ENCODE measurements around the gene STOML3. TPM values are rescaled to one million over a fixed set of nuclear protein-coding genes. Genes with fewer than 3 reads are reported as not detected.

Gene STOML3
- total RNA-seq, 2 experiments from 2014 or later, result not detected

DNA sequence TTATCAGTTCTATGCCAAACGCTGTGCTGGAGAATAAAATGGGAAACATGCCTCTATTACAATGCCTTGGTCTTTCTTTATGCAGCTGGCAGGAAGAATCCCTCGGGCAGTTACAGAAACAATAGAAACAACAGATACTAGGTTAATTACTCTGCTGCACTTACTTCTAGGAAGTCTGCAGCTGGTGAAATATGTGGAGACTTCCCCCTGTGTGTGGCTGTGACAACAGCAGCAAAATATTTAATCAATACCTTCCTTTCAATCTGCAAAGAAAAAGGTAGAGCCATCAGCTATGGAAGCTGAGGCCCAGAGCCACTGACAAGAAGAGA, 9.9 kb downstream of the STOML3 start:
- Mint-ChIP-seq H3K36me3 (ENCODE audit: low read depth) (no peaks in the 10 kb centered on the region), H3K9me3 (ENCODE audit: insufficient read depth) (no peaks in the 10 kb centered on the region), H3K27me3 (ENCODE audit: low read depth) (peaks cover 9% of the 10 kb centered on the region), H3K27ac (no peak overlapping the region), H3K4me1 (ENCODE audit: low read depth) (no peaks in the 10 kb centered on the region), H3K4me3 (no peak overlapping the region)
- ATAC-seq, result no peak
- DNase-seq, result no peak
- POLR2A ChIA-PET, result no interaction called here
- CTCF ChIA-PET, result no interaction called here

DNA sequence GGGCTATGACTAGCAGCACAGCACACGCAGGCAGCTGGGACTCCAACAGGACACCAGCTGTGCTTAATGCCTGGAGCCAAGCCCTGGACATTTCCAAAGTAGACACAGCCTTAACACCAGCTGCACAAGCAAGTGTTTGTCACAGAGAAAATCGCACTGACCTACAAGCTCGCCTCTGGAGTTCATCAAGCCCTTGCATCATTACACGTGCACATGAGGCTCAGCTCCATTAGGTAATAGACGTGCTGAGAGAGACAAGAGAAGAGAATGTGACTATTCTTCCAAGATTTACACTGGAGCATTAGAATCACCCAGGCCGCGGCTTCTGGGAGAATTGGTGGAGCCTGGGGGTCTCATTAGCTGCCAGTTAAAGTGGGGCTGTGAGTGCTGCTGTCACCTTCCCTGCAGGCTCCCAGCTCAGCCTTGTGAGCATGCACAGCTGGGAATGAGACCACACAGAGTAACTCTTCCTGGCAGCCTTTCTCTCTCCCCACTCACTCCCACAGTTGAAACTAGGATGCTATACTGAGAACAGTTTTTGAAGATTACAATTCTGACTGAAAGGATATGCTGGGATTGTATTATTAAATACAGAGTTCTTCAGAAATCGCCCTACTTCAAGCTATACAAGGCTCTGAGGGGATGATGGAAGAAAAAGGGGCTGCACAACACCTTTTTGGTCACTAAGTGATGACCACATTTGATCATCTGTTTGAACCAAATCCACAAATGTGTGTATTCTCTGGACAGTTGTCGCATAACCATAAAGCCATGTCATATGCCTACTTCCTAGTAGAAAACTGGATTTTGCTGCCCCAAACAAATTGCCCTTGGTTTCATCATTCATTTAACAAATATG, 10.5 kb downstream of the STOML3 start:
- no peaks in the 10 kb centered on the region for H3K9me3 Mint-ChIP-seq (ENCODE audit: insufficient read depth)
- H3K27ac Mint-ChIP-seq, result no peak overlapping the region
- no peak overlapping the region for H3K4me3 Mint-ChIP-seq
- H3K4me1 Mint-ChIP-seq (ENCODE audit: low read depth), result no peaks in the 10 kb centered on the region
- ATAC-seq, result no peak
- DNase-seq, result no peak
- H3K27me3 Mint-ChIP-seq (ENCODE audit: low read depth), result peaks cover 9% of the 10 kb centered on the region
- ChIA-PET POLR2A (no interaction called here), CTCF (no interaction called here)
- H3K36me3 Mint-ChIP-seq (ENCODE audit: low read depth), result no peaks in the 10 kb centered on the region

DNA sequence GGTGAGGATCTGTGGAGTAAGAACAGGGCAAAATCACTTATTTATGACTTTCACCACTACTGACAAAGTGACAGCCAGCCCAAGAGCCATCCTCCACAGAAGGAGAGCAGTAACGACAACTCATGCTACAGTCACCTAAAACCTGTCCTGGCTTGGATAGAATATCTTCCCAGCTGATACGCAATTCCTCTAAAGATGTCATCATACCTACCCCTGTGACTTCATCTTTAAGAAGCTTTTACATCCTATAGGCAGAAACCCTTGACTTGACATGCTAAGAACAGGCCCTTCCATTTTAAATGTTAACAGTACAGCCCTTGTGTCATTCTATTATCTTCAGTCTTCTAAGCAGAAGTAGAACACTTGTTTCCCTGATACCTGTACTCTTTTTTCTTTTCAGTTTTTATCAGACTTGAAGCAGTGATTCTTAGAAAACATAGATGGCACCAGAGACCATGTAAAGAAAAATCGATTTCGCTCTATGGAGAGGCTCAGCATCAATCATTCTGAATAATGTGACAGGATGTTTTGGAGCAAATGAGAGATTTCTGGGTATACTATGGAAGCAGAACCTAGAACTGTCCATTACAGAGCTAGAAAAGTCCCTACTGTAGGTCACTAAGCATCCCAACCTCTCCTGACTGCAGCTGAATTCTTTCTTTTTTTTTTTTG, 20.1 kb downstream of the STOML3 start:
- Mint-ChIP-seq H3K9me3 (ENCODE audit: insufficient read depth) (no peaks in the 10 kb centered on the region), H3K4me1 (ENCODE audit: low read depth) (no peaks in the 10 kb centered on the region), H3K27ac (no peak overlapping the region), H3K4me3 (no peak overlapping the region), H3K27me3 (ENCODE audit: low read depth) (peaks cover 6% of the 10 kb centered on the region), H3K36me3 (ENCODE audit: low read depth) (no peaks in the 10 kb centered on the region)
- ChIA-PET CTCF (interaction anchor here (0.6 kb wide), 1 partner anchor 45 kb away, joined by 3 read pairs; no protein-coding TSS in a partner anchor), POLR2A (no interaction called here)
- DNase-seq, result no peak
- no peak for ATAC-seq

DNA sequence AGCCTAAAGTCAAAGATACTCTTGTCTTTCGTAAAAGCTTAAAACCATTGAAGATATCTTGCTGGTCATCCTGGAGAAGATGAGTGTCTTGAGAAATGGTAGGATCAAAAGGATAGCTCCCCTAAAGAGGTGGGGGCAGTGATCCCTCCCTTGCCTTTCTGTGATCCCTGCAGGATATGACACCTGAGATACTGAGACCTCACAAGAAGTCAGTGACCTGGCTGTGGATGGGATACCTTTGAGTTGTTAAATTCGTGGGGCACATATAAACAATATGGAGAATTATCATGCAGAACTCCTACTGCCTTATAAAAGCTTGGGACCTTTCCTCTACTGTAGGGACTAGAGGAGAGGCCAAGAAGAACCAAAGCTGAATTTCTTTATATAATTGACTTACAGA, 21.4 kb downstream of the STOML3 start:
- Mint-ChIP-seq H3K36me3 (ENCODE audit: low read depth) (no peaks in the 10 kb centered on the region), H3K27ac (no peak overlapping the region), H3K4me1 (ENCODE audit: low read depth) (no peaks in the 10 kb centered on the region), H3K9me3 (ENCODE audit: insufficient read depth) (no peaks in the 10 kb centered on the region), H3K4me3 (no peak overlapping the region), H3K27me3 (ENCODE audit: low read depth) (peaks cover 6% of the 10 kb centered on the region)
- POLR2A ChIA-PET, result no interaction called here
- CTCF ChIA-PET, result no interaction called here
- DNase-seq (no peak), ATAC-seq (no peak)

DNA sequence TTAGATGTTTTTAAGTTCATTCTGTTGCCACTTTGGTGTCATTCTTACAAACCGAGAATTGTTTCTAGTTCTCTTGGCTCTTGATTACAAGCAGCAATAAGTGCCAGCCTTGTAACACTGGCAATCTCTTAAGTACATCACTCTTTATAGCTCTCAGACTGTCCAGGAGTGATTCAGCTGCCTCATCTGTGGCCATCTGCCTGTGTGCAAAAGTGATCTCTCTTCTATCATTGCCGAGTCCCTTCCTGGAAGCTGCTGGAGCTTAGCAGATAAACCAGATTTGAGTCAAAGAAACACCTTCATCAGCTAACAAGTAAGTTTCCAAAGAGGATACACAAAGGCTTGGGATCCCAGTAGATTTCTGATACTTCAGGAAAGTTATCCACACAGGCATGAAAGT, 23.2 kb downstream of the STOML3 start:
- H3K9me3 Mint-ChIP-seq (ENCODE audit: insufficient read depth), result no peaks in the 10 kb centered on the region
- H3K27me3 Mint-ChIP-seq (ENCODE audit: low read depth), result peaks cover 6% of the 10 kb centered on the region
- H3K4me3 Mint-ChIP-seq, result no peak overlapping the region
- H3K4me1 Mint-ChIP-seq (ENCODE audit: low read depth), result no peaks in the 10 kb centered on the region
- POLR2A ChIA-PET, result no interaction called here
- no peaks in the 10 kb centered on the region for H3K36me3 Mint-ChIP-seq (ENCODE audit: low read depth)
- H3K27ac Mint-ChIP-seq, result no peak overlapping the region
- CTCF ChIA-PET, result no interaction called here
- DNase-seq, result no peak
- ATAC-seq, result no peak

DNA sequence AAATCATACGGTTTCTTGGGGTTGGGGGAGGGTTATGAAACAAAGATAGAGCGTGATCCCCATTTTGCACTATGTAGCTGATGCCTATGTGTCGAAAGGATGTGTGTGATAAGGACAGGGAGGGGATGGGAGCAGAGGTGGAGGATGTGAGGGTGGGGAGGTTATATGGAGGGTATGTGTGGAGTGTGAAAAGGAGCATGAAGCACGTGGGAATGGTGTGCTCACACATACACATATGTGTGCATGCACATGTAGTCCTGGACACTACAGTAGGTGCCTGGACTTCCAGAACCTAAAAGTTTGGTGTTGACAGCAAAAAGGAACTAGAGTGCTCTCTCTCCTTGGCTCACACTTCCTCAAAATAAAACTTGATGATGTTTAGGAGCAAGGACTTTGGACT, 25.4 kb downstream of the STOML3 start:
- no peaks in the 10 kb centered on the region for H3K4me1 Mint-ChIP-seq (ENCODE audit: low read depth)
- no peaks in the 10 kb centered on the region for H3K36me3 Mint-ChIP-seq (ENCODE audit: low read depth)
- no peak overlapping the region for H3K27ac Mint-ChIP-seq
- ATAC-seq (no peak), DNase-seq (no peak)
- H3K9me3 Mint-ChIP-seq (ENCODE audit: insufficient read depth), result no peaks in the 10 kb centered on the region
- peaks cover 6% of the 10 kb centered on the region for H3K27me3 Mint-ChIP-seq (ENCODE audit: low read depth)
- POLR2A ChIA-PET, result no interaction called here
- CTCF ChIA-PET, result no interaction called here
- H3K4me3 Mint-ChIP-seq, result no peak overlapping the region

DNA sequence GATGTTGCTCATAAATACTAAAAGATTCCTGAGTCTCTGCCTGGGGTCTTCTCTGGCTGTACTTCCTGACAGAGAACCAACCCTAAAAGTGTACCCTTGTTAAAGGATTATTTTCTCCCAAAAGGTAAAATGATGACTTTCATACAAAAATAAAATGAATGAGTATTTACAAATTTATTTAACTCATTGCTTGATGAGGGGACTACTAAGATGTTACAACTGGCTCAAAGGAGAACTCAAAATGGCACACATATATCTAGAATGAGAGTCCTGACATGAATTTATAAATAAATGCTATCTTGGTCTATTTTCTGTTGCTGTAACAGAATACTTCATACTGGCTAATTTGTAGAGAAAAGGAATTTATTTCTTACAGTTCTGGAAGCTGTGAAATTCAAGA, 30.5 kb downstream of the STOML3 start:
- H3K4me3 Mint-ChIP-seq, result no peak overlapping the region
- ChIA-PET POLR2A (no interaction called here), CTCF (no interaction called here)
- no peak overlapping the region for H3K27ac Mint-ChIP-seq
- no peak for ATAC-seq
- no peaks in the 10 kb centered on the region for H3K9me3 Mint-ChIP-seq (ENCODE audit: insufficient read depth)
- H3K4me1 Mint-ChIP-seq (ENCODE audit: low read depth), result no peaks in the 10 kb centered on the region
- H3K27me3 Mint-ChIP-seq (ENCODE audit: low read depth), result no peaks in the 10 kb centered on the region
- DNase-seq, result no peak
- H3K36me3 Mint-ChIP-seq (ENCODE audit: low read depth), result no peaks in the 10 kb centered on the region

DNA sequence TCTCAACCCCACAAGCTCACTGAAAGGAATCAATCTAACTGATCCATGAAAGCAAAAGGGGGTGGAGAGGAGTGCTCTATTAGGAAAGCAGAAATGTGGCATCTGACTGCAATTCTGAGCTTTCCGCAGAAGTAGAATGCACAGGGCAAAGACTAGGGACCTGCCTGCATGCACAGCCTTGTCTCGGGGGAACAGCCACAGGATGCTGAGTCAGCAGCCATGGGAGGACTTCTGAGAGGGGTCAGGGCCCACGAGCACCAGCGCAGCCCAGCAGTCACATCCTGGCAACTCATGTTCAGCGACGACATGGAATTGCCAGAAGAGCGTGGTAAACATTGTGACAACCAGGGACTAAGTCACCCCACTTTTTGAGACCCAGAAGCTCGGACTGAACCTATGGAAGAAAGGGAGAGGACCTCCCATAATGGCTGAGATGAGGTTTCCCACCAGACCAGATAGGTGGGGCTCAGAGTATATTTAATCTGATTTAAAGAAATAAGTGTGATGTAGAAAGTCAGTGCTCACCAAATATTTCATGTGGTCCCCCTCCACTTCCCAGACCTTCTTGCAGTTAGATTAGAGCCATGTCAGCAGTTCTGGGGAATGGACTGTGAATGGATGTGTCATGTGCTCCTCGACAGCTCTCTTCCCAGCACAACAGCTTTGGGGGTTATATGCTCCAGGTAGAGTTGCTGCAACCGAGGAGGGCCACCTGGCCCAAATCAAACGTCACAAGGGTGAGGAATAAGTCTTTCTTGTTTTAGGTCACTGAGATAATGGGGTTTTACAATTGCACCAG, 32.6 kb downstream of the STOML3 start:
- Mint-ChIP-seq H3K4me3 (no peak overlapping the region), H3K27ac (no peak overlapping the region), H3K27me3 (ENCODE audit: low read depth) (no peaks in the 10 kb centered on the region), H3K4me1 (ENCODE audit: low read depth) (no peaks in the 10 kb centered on the region), H3K9me3 (ENCODE audit: insufficient read depth) (no peaks in the 10 kb centered on the region), H3K36me3 (ENCODE audit: low read depth) (no peaks in the 10 kb centered on the region)
- ATAC-seq (no peak), DNase-seq (no peak)
- POLR2A ChIA-PET, result no interaction called here
- CTCF ChIA-PET, result no interaction called here

DNA sequence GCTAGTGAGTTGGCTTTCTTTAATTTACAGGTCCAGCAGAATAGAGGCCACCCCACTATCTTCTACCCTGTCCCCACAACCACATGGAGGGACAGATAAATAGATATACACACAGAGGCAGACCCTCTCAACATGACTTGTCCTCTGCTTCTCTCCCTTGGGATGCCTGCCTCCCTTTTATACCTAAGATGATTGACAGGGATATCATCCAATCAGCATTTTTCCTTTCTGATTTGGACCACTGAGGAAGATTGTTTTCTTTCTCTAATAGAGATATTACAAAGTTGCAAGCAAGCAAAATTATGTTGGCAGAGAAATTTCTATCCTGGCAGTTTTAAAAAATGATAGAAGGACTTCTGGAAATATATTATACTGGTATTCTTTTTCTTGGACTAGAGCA, 35.8 kb downstream of the STOML3 start:
- Mint-ChIP-seq H3K4me1 (ENCODE audit: low read depth) (no peaks in the 10 kb centered on the region), H3K9me3 (ENCODE audit: insufficient read depth) (peaks cover 3% of the 10 kb centered on the region), H3K4me3 (no peak overlapping the region), H3K27ac (no peak overlapping the region), H3K36me3 (ENCODE audit: low read depth) (no peaks in the 10 kb centered on the region), H3K27me3 (ENCODE audit: low read depth) (no peaks in the 10 kb centered on the region)
- ChIA-PET CTCF (no interaction called here), POLR2A (no interaction called here)
- ATAC-seq (no peak), DNase-seq (no peak)

DNA sequence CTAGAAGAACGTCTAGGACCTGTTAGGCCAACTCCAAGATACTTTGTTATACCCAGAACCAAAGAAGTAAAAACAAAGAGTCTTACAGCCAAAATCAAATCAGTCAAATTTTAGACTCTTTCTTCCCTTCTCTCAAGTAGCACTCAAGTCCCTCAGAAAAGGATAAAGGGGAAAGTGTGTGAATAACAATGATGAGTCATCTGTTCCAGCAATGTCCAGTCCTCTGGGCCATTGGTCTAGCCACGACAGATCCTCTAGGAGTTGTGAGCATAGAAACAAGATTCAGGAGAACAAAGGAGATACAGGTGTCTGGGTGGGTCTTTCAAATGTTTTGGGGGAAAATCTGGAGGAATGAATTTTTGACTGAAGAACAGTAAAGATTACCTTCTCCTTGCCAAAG, 36.3 kb downstream of the STOML3 start:
- no peak for DNase-seq
- no peak for ATAC-seq
- no peak overlapping the region for H3K27ac Mint-ChIP-seq
- ChIA-PET CTCF (no interaction called here), POLR2A (no interaction called here)
- H3K36me3 Mint-ChIP-seq (ENCODE audit: low read depth), result no peaks in the 10 kb centered on the region
- no peaks in the 10 kb centered on the region for H3K27me3 Mint-ChIP-seq (ENCODE audit: low read depth)
- H3K4me1 Mint-ChIP-seq (ENCODE audit: low read depth), result no peaks in the 10 kb centered on the region
- H3K4me3 Mint-ChIP-seq, result no peak overlapping the region
- peaks cover 9% of the 10 kb centered on the region for H3K9me3 Mint-ChIP-seq (ENCODE audit: insufficient read depth)

DNA sequence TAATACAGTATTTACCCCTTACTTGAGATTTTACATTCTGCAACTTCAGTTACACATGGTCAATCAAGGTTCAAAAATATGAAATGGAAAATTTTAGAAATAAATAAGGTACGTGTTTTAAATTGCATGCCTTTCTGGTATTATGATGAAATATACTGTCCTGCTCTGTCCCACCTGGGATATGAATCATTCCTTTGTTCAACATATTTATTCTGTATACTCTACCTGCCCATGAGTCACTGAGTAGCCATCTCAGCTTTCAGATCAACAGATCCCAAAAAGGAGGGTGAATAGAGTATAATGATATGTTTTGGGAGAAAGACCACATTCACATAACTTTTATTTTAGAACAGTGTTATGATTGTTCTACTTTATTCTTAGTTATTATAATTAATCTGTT, 37.8 kb downstream of the STOML3 start:
- H3K27ac Mint-ChIP-seq, result no peak overlapping the region
- no peaks in the 10 kb centered on the region for H3K36me3 Mint-ChIP-seq (ENCODE audit: low read depth)
- ChIA-PET CTCF (no interaction called here), POLR2A (no interaction called here)
- DNase-seq, result no peak
- no peak overlapping the region for H3K4me3 Mint-ChIP-seq
- no peak for ATAC-seq
- no peaks in the 10 kb centered on the region for H3K27me3 Mint-ChIP-seq (ENCODE audit: low read depth)
- H3K4me1 Mint-ChIP-seq (ENCODE audit: low read depth), result no peaks in the 10 kb centered on the region
- H3K9me3 Mint-ChIP-seq (ENCODE audit: insufficient read depth), result peaks cover 9% of the 10 kb centered on the region

DNA sequence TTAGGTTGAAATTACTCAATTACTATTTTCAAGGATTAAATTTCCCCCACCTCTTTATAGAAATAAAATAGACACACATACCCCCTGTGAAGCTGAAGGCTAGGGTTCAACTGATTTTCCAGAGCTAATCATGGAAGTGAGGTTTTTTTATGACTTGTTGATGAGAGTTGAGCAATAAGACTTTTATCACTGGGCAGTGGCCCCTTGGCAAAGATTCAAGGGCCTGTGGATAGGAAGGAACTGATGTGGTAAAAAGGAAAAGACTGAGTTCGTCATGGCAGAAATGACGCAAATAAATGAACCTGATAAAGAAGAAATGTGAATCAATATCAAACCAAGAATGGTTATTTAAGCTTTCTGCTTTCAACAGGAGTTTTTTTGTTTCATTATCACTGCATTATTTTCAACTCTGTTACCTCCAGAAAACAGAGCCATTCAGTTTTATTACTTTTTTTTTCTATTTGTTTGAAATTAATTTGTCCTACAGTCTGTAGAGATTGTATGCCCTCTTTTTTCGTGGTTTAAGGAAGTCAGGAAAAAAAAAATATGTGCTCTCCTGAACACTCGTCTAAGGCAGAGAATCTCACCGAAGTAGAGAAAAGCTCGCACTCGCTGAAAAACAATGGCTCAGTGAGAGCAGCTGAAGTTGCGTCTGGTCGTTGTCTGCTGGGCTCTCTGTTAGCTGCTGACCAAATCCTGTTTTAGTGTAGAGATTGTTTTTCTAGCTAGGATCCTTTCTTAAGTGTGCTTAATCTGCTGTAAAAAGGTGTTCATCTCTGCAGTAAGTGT, 38.9 kb downstream of the STOML3 start:
- H3K9me3 Mint-ChIP-seq (ENCODE audit: insufficient read depth), result peaks cover 9% of the 10 kb centered on the region
- no peak for ATAC-seq
- H3K27ac Mint-ChIP-seq, result no peak overlapping the region
- no peaks in the 10 kb centered on the region for H3K27me3 Mint-ChIP-seq (ENCODE audit: low read depth)
- H3K4me1 Mint-ChIP-seq (ENCODE audit: low read depth), result no peaks in the 10 kb centered on the region
- CTCF ChIA-PET, result no interaction called here
- POLR2A ChIA-PET, result no interaction called here
- H3K36me3 Mint-ChIP-seq (ENCODE audit: low read depth), result no peaks in the 10 kb centered on the region
- H3K4me3 Mint-ChIP-seq, result no peak overlapping the region
- DNase-seq, result no peak
